NCI-H187 (cell line): ENCODE measurements around the gene PPT2.
A peak's percentile ranks its signal among the peaks of the same experiment; 100 is the strongest.
"Not testable (repeated sequence)": the region's sequence is repeated elsewhere in the genome, so short reads cannot be mapped to it uniquely, and the experiment has no call there.

Experiments used
- DNase-seq, 2 experiments: peaks; one replicate each; lab custom pipeline; 2025; lab: John Stamatoyannopoulos, UW

PPT2 gene

DNA sequence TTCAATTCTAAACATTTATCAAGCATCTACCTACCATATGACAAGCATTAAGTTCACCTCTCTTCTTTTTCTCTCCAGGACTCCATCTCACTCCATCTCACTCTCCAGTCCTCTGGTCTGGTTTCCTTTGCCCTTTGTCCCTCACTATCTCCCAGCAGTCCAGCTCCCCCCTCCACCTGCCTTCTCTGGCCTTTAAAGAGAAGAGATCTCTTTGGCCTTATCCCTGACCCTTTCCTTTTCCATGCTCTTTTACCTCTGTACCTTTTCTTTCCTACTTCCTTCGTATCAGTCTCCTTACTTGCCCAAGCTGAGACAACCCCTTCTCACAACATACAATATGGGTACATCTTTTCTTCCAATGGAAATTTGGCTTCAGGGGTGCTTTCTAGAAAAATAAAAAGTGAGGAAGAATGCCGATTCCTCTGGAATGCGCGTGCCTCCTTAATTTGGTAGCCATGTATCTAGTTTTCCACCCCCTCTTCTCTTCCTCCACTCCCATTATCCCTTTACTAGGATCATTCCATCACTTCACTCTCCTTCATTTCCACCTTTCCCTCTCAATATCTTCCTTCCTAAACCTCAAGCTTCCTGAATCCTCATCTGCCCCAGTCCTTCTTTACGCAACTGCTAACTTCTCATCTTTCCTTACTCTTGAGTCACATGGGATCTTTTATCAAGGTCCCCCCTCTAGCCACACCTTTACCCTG, 22.7 kb downstream of the PPT2 start:
- DNase-seq: no peak

DNA sequence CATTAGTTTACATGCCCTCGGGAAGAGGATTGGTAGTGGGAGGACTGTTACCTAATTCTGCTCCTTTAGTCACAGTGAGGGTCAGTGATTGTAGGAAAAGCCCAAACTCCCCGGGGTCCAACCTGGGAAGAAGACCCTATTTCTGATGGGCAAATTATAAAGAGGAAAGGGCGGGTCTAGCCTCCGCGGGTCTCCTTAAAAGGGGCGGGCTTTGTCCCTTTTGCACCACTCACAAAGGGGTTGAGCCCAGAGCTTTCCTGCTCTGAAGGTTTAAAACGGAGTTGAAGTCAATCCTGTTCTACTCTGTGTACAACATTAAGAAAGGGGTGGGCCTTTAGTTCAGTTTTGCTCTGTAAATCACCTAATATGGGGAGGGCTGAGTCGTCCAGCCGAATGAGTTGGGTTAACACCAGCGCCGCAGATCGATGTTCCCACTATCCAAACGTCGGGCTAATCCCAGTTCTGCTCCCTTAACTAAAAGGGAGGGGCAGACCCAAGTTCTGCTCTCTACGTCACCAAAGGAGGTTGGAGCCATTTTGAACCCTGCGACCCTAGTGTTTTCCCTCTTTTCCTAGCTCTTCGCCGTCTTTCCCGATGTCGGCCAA, 23.3 kb downstream of the PPT2 start:
- peak; percentile 11 to 62 for DNase-seq

DNA sequence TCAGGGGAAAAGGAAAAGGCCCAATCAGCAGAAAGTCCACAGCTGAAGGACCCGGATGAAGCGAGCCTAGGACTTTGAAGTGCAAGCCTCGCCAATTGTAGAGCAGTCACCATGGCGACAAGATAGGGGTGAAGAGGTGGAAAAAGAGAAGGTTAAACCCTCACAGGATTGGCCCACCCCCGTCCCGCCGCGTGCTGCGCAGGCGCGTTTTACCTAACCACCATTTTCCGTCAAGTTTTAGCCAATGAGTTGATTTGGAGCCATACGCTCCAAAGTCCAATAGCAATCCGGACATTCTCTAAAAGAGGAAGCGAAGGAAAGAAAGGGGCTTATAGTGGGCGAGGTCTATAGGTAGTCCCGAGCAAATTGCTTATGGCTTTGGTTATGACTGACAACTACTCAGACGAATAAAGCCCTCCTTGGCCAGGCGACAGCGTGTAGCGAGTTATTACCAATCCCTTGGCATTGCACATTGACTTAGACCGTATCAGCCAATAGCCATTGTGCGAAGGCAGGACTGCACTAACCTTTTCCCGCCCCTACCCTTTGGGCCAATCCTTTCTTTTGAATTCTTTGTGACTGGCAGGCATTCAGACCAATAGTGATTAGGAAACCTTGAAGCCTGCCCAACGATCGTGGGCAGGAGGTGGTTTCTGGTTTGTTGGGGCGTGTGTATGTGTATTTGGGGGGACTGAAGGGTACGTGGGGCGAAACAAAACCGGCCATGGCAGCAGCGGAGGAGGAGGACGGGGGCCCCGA, 24.0 kb downstream of the PPT2 start, which contains the start of gene RNF5:
TSS of gene RNF5 (plus strand) at position 618 of the 759 bp plus-strand sequence. CDS start at position 725, 107 bp downstream.
- DNase-seq: peak; percentile 95 to 99

DNA sequence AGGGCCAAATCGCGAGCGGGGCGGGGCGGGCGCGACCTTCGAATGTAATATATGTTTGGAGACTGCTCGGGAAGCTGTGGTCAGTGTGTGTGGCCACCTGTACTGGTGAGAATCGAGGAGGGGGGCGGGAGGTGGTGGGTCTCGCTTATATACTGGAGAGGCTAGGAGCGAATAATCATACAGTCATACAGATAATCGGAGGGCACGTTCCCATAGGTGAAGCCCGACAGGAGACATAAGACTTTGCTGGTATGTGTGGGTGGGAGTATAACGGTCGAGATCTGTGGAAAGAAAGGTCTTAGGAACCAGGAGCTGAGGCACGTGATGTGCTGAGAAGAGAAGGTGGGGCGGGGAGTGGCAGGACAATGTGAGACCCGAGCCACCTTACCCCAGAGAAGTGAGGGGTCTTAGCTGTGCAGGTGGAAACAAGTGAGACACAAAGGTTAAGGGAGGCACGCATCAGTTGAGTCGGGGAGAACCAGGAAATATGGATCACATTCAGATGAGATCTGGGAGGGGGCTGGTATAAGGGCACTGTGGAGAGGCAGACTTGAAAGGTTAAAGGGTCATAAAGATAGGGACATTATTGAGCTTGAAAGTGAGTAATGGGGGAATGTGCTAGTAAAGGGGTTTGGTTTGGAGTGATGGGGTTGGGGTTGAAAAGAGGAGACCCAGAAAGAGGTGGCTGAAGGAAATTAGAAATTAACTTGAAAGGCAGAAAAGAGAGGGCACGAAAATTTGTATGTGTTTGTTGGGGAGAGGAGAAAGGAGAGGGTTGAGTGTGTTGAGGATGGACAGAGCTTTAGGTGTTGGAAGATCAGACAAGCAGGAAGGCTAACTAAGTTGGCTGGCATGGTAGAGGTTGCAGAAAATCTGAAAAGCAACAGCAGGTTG, 24.9 kb downstream of the PPT2 start:
- DNase-seq: peak in 1 of 2 experiments; percentile 54

DNA sequence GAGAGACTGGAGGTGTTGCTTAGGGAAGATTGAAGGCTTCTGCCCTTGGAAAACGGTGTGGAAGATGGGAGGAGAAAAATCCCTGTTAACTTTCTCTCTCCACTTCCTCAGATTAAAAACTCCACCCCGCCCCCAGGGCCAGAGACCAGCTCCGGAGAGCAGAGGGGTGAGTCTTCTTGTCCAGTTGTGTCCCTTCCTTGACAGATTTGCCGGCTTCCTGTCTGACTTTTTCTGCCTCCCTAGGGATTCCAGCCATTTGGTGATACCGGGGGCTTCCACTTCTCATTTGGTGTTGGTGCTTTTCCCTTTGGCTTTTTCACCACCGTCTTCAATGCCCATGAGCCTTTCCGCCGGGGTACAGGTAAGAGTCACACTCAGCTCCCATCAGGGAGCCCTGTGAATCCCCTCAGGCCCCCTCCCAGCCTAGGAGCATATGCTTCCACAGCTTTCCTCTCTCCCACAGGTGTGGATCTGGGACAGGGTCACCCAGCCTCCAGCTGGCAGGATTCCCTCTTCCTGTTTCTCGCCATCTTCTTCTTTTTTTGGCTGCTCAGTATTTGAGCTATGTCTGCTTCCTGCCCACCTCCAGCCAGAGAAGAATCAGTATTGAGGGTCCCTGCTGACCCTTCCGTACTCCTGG, 25.9 kb downstream of the PPT2 start:
- no peak for DNase-seq

GRCh38 chr6:32181148-32181702, 27.3 kb downstream of the PPT2 start:
- no peak for DNase-seq

DNA sequence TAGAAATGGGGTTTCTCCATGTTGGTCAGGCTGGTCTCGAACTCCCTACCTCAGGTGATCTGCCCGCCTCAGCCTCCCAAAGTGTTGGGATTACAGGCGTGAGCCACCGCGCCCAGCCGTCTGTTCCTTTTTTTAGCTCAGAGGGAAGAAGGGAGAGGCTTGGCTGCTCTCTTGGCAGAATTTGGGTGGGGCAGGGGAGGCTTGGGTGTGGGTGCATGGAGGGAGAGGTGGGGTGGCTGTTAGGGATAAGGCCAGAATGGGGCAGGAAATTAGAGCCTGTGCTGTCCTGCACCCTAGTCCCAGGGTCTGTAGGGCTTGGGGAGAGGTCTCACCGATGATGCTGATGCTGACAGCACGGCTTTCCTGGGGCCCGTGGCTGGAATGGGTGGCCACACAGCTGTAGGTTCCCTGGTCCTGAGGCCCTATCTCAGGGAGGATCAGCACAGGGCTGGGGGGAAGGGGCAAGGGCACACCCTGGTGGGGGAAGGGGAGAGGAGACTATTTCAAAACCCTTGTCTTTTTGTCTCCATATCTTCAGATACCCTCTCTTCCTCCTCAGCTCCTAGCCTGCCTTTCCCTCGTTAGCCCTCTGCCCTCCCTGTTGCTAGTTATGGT, 28.1 kb downstream of the PPT2 start:
- no peak for DNase-seq

GRCh38 chr6:32182555-32182981, 28.6 kb downstream of the PPT2 start:
- DNase-seq: no peak

- DNase-seq: no peak
Observed at GRCh38 chr6:32183030-32183429, 29.1 kb downstream of the PPT2 start.

GRCh38 chr6:32183483-32184083, 29.6 kb downstream of the PPT2 start:
- DNase-seq: no peak

GRCh38 chr6:32184084-32184640, 30.2 kb downstream of the PPT2 start, which contains the start of gene AGER:
AGER (minus strand) TSS chr6:32184253; CDS start chr6:32184222, 31 bp downstream.
- DNase-seq: no peak

DNA sequence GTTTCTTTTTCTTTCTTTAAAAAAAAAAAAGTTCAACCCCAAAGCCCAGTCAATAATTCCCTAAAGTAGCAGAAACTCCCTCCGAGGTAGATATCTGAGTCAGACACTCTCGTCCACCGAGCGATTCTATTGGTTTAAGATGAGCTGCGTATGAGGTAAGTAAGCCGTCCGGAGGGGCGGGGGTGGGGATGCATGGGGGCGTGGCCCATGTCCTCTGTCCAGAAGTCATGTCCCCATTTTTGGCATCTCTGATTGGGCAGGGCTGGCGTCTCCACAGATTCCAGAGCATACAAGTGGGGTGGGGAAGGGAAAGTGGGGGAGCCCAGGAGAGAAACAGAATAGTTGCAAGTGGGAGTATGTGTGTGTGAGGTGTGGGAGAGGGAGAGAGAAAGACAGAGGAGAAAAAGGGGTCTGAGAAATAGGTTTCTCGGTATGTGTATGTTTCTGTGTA, 31.8 kb downstream of the PPT2 start:
- not testable (repeated sequence) for DNase-seq

- DNase-seq: not testable (repeated sequence)
Observed at GRCh38 chr6:32186151-32186840, 32.4 kb downstream of the PPT2 start.

DNA sequence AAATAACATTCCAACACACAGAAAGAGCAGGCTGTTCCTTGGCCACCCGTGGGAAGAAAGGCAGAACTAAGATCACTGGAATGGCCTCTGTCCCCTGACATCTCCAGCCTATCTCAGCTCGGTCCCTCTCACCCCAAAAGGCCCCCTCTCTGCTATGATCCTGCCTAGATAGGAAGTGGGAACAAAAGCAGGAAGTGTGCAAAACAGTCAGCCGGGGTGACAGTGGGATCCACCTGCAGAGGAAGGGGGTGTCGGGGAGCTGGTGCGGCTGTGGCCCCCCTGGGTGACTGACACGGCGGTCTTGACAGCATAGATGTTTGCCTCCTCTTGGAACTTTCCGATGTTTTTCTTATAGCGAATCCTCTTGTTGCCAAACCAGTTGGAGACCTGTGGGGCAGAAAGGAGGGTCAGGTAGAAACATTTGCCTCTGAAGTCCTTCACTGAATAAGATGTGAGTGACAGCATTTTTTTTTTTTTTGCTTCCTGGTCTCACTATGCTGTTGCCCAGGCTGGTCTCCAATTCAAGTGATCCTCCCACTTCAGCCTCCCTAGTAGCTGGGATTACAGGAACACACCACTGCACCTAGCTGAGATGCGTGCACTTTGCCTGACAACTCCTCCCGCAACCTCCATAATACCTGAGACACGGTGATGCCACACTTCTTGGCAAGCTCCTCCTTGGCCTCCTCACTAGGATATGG, 33.2 kb downstream of the PPT2 start:
- DNase-seq: no peak

DNA sequence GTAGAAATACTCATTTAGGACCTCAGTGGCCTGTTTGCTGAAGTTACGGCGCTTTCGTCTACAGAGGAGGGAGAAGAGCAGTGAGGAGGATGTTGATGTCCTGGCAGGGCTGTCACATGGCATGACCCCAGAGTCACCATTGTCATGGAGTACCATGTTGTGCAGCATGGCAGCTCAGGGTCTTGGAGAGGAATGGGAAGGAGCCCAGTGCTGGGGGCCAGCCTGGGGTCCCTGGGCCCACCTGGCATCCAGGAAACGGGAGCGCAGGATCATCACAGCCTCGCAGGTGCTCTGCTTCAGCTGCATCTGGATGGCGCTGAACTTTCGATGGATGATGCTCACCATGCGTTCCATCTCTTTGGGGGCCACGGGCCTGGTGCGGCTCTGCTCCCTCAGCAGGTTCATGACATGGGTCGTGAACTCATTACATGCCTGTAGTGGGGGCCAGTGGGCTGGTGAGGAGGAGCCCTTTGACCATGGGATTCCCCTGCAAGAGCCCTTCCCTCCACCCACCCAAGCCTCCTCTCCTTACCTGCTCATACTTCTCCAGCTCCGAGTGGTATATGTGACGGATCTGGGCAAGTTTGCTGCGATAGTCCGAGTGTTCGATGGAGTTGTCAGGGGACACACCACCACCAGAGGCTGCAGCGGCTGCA, 33.9 kb downstream of the PPT2 start:
- not testable (repeated sequence) for DNase-seq

GRCh38 chr6:32188381-32189068, 34.6 kb downstream of the PPT2 start:
- DNase-seq: no peak

DNA sequence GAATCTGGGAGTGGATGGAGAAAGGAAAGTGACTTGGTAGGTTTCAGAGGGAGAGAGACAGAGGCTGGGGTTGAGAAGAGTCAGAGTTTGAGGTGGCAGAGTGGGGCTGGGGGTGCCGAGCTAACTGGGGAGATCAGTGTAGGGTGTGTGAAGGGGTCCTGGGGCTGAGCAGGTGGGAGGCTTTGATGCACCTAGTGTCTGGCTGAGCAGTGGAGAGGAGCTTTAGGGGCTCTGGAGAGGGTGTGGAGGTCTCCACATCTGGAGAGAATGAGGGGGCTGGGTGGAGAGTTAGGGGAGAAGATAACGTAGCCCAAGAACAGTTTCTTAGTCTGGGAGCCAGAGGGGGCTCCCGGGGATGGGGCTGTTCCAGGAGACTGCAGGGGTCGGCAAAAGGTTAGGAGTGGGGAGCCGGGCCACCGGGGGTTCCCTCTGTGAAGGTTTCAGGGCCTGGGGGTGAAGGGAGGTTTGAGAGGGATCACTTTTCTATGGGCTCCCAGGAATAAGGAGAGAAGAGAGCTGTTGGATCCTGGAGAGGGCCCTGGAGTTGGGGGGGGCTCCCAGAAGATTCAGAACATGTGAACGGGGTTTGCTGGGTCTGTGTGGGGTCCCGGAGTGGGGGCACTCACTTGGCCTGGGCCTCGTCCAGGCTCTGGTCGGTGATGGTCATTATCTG, 35.3 kb downstream of the PPT2 start:
- DNase-seq: no peak
